CD8-positive, alpha-beta memory T cell (primary cell): ENCODE measurements around the gene WRNIP1. TPM values are rescaled to one million over a fixed set of nuclear protein-coding genes. Genes with fewer than 3 reads are reported as not detected.
"Not testable (repeated sequence)": the region's sequence is repeated elsewhere in the genome, so short reads cannot be mapped to it uniquely, and the experiment has no call there.

Experiments
- CTCF ChIA-PET: fragments of 350-600 bp; sonication (Branson Sonifier 250); formaldehyde crosslinking; loops from one replicate; lab custom pipeline; 2021; ENCODE audit warnings: antibody characterized with exemption; lab: Charles Lee
- POLR2A ChIA-PET: fragments of 350-600 bp; sonication (Branson Sonifier 250); formaldehyde crosslinking; loops from one replicate; lab custom pipeline; 2021; ENCODE audit warnings: antibody characterized with exemption; lab: Charles Lee
- DNase-seq, 5 donors: peaks; one replicate each; pipeline versions ENCODE4 v3.0.0 to v3.0.0-alpha.2; 2020 to 2022; ENCODE audit warnings: mixed read lengths in 1 of 5
- H3K27ac ChIP-seq: one replicate; pipeline ENCODE4 v1.7.0; 2013; ENCODE audit warnings: low read depth, mild to moderate bottlenecking, low read length, moderate library complexity
- H3K27me3 ChIP-seq: 2 replicates; pipeline ENCODE4 v1.7.0; 2013; ENCODE audit warnings: low read length, mild to moderate bottlenecking; ENCODE audit not compliant: insufficient read depth, poor library complexity, severe bottlenecking
- H3K36me3 ChIP-seq: 2 replicates; pipeline ENCODE4 v1.7.0; 2013; ENCODE audit warnings: mild to moderate bottlenecking, low read length, moderate library complexity; ENCODE audit not compliant: insufficient read depth
- H3K4me1 ChIP-seq: 2 replicates; pipeline ENCODE4 v1.7.0; 2013; ENCODE audit warnings: mild to moderate bottlenecking, low read length, moderate library complexity; ENCODE audit not compliant: insufficient read depth
- H3K4me3 ChIP-seq: 2 replicates; pipeline ENCODE4 v1.7.0; 2013; ENCODE audit warnings: mild to moderate bottlenecking, low read length
- H3K9me3 ChIP-seq: 2 replicates; pipeline ENCODE4 v1.7.0; 2013; ENCODE audit warnings: mild to moderate bottlenecking, low read length
- H3K27ac Mint-ChIP-seq, 8 donors: one replicate each; pipeline ENCODE4 v1.8.0; 2020 to 2021; ENCODE audit warnings: mixed read lengths in 8 of 8, mild to moderate bottlenecking in 6 of 8, inconsistent platforms in 3 of 8, moderate library complexity in 3 of 8
- H3K27me3 Mint-ChIP-seq, 2 donors: one replicate each; pipeline ENCODE4 v1.8.0; 2020 to 2021; ENCODE audit warnings: mixed read lengths in 2 of 2, mild to moderate bottlenecking in 1 of 2, moderate library complexity in 1 of 2
- H3K36me3 Mint-ChIP-seq, 3 donors: one replicate each; pipeline ENCODE4 v1.8.0; 2020 to 2021; ENCODE audit warnings: mixed read lengths in 3 of 3, inconsistent platforms in 1 of 3, mild to moderate bottlenecking in 1 of 3
- H3K4me1 Mint-ChIP-seq, 3 donors: one replicate each; pipeline ENCODE4 v1.8.0; 2020 to 2021; ENCODE audit warnings: mixed read lengths in 3 of 3, inconsistent platforms in 1 of 3, mild to moderate bottlenecking in 1 of 3
- H3K4me3 Mint-ChIP-seq, 7 donors: one replicate each; pipeline ENCODE4 v1.8.0; 2020 to 2021; ENCODE audit warnings: mixed read lengths in 7 of 7, mild to moderate bottlenecking in 6 of 7, moderate library complexity in 4 of 7, inconsistent platforms in 2 of 7
- H3K9me3 Mint-ChIP-seq, 5 donors: one replicate each; pipeline ENCODE4 v1.8.0; 2020 to 2022; ENCODE audit warnings: mixed read lengths in 5 of 5, mild to moderate bottlenecking in 3 of 5, moderate library complexity in 2 of 5, inconsistent platforms in 1 of 5
- polyA plus RNA-seq: library from polyadenylated mRNA; unstranded; fragments of 300-500 nt; fragmentation: Illumina TruSeq; gene quantifications from one replicate; pipeline ENCODE4 v1.2.3, GENCODE V29; 2021
- total RNA-seq, 2 experiments: library from RNA; stranded (reverse); gene quantifications; one replicate each; pipeline ENCODE4 v1.2.3, GENCODE V29; 2021

Gene WRNIP1
- total and polyA plus RNA-seq, 3 experiments from 2014 or later = 55.8 to 58.7 (median 58.5) TPM

GRCh38 chr6:2758980-2759379, 6.2 kb upstream of the WRNIP1 start:
- Mint-ChIP-seq H3K4me1 (peaks cover 9 to 11% (median 10%) of the 10 kb centered on the region in 3 donors), H3K36me3 (no peaks in the 10 kb centered on the region), H3K27me3 (peaks cover 10 to 27% of the 10 kb centered on the region in 2 donors), H3K9me3 (no peaks in the 10 kb centered on the region), H3K4me3 (no peak overlapping the region), H3K27ac (no peak overlapping the region)
- no peak overlapping the region for H3K4me3 ChIP-seq
- H3K36me3 ChIP-seq = no peaks in the 10 kb centered on the region
- no peak overlapping the region for H3K27ac ChIP-seq
- no peak for DNase-seq
- H3K27me3 ChIP-seq = peaks cover 4% of the 10 kb centered on the region
- ChIA-PET POLR2A (no interaction called here), CTCF (interaction anchor here (1.3 to 2.0 kb wide), 2 partner anchors 10 to 21 kb away, joined by 5 to 11 read pairs; partner anchors contain the start of gene MYLK4)
- H3K9me3 ChIP-seq = no peaks in the 10 kb centered on the region
- H3K4me1 ChIP-seq = no peaks in the 10 kb centered on the region

DNA sequence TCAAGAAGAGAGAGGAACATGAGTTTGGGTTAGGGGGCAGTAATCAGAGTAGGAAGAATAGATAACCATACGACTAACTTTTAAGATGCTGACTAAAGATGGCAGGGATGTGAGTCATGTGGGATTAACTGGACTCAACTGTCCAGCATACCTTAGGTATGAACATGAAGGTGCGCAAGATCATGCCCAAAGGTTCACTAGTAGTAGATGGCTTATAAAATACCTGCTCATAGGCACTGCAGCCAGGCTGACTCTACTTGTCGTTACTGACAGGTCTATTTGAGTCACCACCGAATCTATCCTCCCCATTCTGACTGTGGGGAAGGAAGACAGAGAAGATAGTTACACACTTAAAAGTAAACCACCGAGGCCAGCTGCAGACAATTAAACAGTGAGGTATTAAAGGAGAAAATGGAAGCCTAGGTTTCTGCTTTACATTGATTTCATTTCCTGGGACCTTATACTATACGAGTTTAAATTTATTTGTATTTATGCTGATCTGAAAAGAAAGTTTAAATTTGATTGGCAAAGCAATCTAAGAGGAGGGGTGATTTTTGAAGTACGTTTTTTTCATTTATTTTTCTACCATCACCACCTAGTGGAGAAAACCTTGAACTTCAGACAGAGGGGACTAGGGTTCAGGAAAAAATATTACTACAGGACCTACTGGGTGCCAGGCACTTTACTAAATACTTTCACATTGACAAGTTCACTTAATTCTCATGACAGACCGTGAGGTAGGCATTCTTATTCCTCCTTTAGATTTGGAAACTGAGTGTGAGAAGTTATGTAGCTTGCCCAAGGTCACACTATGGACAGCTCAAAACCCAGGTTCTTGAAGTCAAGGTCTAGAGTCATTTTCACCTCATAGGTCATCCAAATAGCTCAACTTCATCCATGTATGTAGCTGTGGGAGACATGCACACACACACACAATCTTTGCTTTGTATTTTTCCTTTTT, 4.0 kb upstream of the WRNIP1 start:
- Mint-ChIP-seq H3K27me3 (peaks cover 6 to 14% of the 10 kb centered on the region in 2 donors), H3K9me3 (no peaks in the 10 kb centered on the region), H3K4me1 (peaks cover 17 to 20% (median 18%) of the 10 kb centered on the region in 3 donors), H3K27ac (peak overlapping the region; percentile 27 to 77 (median 53)), H3K36me3 (peaks cover 0 to 6% (median 0%) of the 10 kb centered on the region in 3 donors), H3K4me3 (peak overlapping the region; percentile 57 to 84 (median 75))
- Histone ChIP-seq H3K27me3 (peaks cover 4% of the 10 kb centered on the region), H3K9me3 (no peaks in the 10 kb centered on the region), H3K27ac (no peak overlapping the region), H3K4me1 (peaks cover 7% of the 10 kb centered on the region), H3K4me3 (no peak overlapping the region), H3K36me3 (no peaks in the 10 kb centered on the region)
- DNase-seq = peak in 2 of 5 donors; percentile 30 to 41
- POLR2A ChIA-PET = no interaction called here
- CTCF ChIA-PET = interaction anchor here (1.0 to 2.3 kb wide), 4 partner anchors 11 to 80 kb away, joined by 3 to 19 read pairs (median 4); partner anchors contain the start of genes MYLK4 and SERPINB1

- H3K27me3 Mint-ChIP-seq, H3K9me3 Mint-ChIP-seq, DNase-seq, H3K27me3 ChIP-seq, H3K36me3 ChIP-seq, H3K27ac ChIP-seq, POLR2A ChIA-PET, H3K9me3 ChIP-seq, H3K4me3 ChIP-seq: not testable (repeated sequence)
- H3K4me1 Mint-ChIP-seq = peaks cover 31 to 37% (median 34%) of the 10 kb centered on the region in 3 donors
- peaks cover 18% of the 10 kb centered on the region for H3K4me1 ChIP-seq
- H3K36me3 Mint-ChIP-seq = peaks cover 0 to 10% (median 0%) of the 10 kb centered on the region in 3 donors
- H3K27ac Mint-ChIP-seq = peak overlapping the region in 3 of 8 donors; percentile 9 to 54 (median 43)
- CTCF ChIA-PET = interaction anchor here (0.9 to 2.2 kb wide), 5 partner anchors 11 to 172 kb away, joined by 3 to 8 read pairs (median 4); partner anchors contain the start of gene MYLK4
- H3K4me3 Mint-ChIP-seq = peak overlapping the region in 1 of 7 donors; percentile 15
Observed at GRCh38 chr6:2762868-2763267, 2.3 kb upstream of the WRNIP1 start.

- no peaks in the 10 kb centered on the region for H3K27me3 ChIP-seq
- CTCF ChIA-PET = interaction anchor here (0.6 to 2.2 kb wide), 9 partner anchors 9 to 491 kb away, joined by 3 to 8 read pairs (median 3); partner anchors contain the start of genes MYLK4 and SERPINB1
- no peaks in the 10 kb centered on the region for H3K36me3 ChIP-seq
- H3K4me1 ChIP-seq = peaks cover 23% of the 10 kb centered on the region
- Mint-ChIP-seq H3K36me3 (peaks cover 0 to 11% (median under 1%) of the 10 kb centered on the region in 3 donors), H3K27me3 (peaks cover 0 to 2% of the 10 kb centered on the region in 2 donors), H3K9me3 (no peaks in the 10 kb centered on the region), H3K4me3 (peak overlapping the region in 2 of 7 donors; percentile 93 to 98), H3K27ac (peak overlapping the region in 2 of 8 donors; percentile 60 to 100), H3K4me1 (peaks cover 36 to 42% (median 39%) of the 10 kb centered on the region in 3 donors)
- no peak overlapping the region for H3K27ac ChIP-seq
- H3K4me3 ChIP-seq = no peak overlapping the region
- peak in 1 of 5 donors; percentile 54 for DNase-seq
- POLR2A ChIA-PET = no interaction called here
- H3K9me3 ChIP-seq = no peaks in the 10 kb centered on the region
Observed at GRCh38 chr6:2763345-2763841, 1.8 kb upstream of the WRNIP1 start.

DNA sequence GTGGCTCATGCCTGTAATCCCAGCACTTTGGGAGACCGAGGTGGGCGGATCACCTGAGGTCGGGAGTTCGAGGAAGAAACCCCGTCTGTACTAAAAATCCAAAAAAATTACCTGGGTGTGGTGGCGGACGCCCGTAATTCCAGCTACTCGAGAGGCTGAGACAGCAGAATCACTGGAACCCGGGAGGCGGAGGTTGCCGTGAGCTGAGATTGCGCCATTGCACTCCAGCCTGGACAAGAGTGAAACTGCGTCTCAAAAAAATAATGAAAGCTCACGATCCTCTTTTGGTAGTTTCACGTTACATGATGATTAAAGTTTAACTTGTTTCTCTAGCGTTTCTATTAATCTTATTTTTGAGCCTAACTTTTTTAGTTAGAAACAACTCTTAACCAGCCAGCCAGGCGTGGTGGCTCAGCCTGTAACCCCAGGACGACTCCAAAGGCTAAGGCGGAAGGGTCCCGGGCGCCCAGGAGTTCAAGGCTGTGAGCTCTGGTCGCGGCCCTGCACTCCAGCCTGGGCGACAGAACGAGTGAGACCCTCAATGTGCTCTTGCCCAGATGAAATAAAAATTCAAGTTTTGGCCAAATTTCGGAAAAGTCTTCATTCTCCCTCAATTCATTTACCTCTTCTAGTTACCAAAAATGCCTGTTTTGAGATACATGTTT, 1.2 kb upstream of the WRNIP1 start:
- H3K4me3 Mint-ChIP-seq = peak overlapping the region; percentile 90 to 98 (median 91)
- POLR2A ChIA-PET = no interaction called here
- peaks cover 0 to 14% (median 2%) of the 10 kb centered on the region in 3 donors for H3K36me3 Mint-ChIP-seq
- Histone ChIP-seq H3K9me3 (no peaks in the 10 kb centered on the region), H3K4me3 (peak overlapping the region; percentile 73), H3K27ac (peak overlapping the region; percentile 96), H3K36me3 (no peaks in the 10 kb centered on the region), H3K27me3 (no peaks in the 10 kb centered on the region), H3K4me1 (peaks cover 29% of the 10 kb centered on the region)
- CTCF ChIA-PET = interaction anchor here (0.6 to 2.2 kb wide), 6 partner anchors 9 to 490 kb away, joined by 3 to 8 read pairs (median 4); partner anchors contain the start of genes MYLK4 and SERPINB1
- peak overlapping the region; percentile 96 to 100 (median 99) for H3K27ac Mint-ChIP-seq
- H3K4me1 Mint-ChIP-seq = peaks cover 42 to 47% (median 45%) of the 10 kb centered on the region in 3 donors
- DNase-seq = no peak
- H3K27me3 Mint-ChIP-seq = peaks cover 0 to under 1% of the 10 kb centered on the region in 2 donors
- no peaks in the 10 kb centered on the region for H3K9me3 Mint-ChIP-seq

GRCh38 chr6:2764610-2765165, 505 bp upstream of the WRNIP1 start:
- Histone ChIP-seq H3K4me3 (peak overlapping the region; percentile 73), H3K4me1 (peaks cover 33% of the 10 kb centered on the region), H3K9me3 (no peaks in the 10 kb centered on the region), H3K36me3 (no peaks in the 10 kb centered on the region), H3K27me3 (no peaks in the 10 kb centered on the region), H3K27ac (peak overlapping the region; percentile 96)
- Mint-ChIP-seq H3K27ac (peak overlapping the region; percentile 96 to 100 (median 99)), H3K4me1 (peaks cover 47 to 54% (median 52%) of the 10 kb centered on the region in 3 donors), H3K4me3 (peak overlapping the region; percentile 90 to 98 (median 91)), H3K9me3 (no peaks in the 10 kb centered on the region), H3K36me3 (peaks cover 0 to 15% (median 2%) of the 10 kb centered on the region in 3 donors), H3K27me3 (no peaks in the 10 kb centered on the region)
- CTCF ChIA-PET = interaction anchor here (1.0 to 2.5 kb wide), 10 partner anchors 10 to 299 kb away, joined by 3 to 7 read pairs (median 3); partner anchors contain the start of gene MYLK4
- POLR2A ChIA-PET = interaction anchor here (1.3 to 2.4 kb wide), 6 partner anchors 27 to 1256 kb away, joined by 4 to 25 read pairs (median 6); partner anchors contain the start of genes RIPK1 and SERPINB1
- peak; percentile 46 to 86 (median 73) for DNase-seq
